GM13977 (cell line): ENCODE data around the gene SYNE1.

Experiments used
- DNase-seq: peaks from one replicate; pipeline ENCODE4 v3.0.0; 2012; ENCODE audit warnings: low spot score
- CTCF ChIP-seq: IDR thresholded peaks from 2 replicates; pipeline ENCODE4 v1.5.1; 2012; ENCODE audit warnings: mild to moderate bottlenecking, control low read depth; ENCODE audit not compliant: insufficient read depth; ENCODE audit errors: extremely low read depth, missing control alignments
- in situ Hi-C: fragments of 300-500 bp; cut with MboI; formaldehyde crosslinking; loops from one replicate; pipeline ENCODE4 v1.12.0; 2022; ENCODE audit warnings: low sequenced_read_pairs, low pct_unique_long_range_greater_than_20kb, mixed read lengths, inconsistent platforms; ENCODE audit not compliant: unreplicated experiment

Gene SYNE1

GRCh38 chr6:152386131-152386530 lies 251.0 kb downstream of the SYNE1 start:
- DNase-seq: no peak
- TF ChIP-seq CTCF: no peak
- in situ Hi-C loops: no loop called here

DNA sequence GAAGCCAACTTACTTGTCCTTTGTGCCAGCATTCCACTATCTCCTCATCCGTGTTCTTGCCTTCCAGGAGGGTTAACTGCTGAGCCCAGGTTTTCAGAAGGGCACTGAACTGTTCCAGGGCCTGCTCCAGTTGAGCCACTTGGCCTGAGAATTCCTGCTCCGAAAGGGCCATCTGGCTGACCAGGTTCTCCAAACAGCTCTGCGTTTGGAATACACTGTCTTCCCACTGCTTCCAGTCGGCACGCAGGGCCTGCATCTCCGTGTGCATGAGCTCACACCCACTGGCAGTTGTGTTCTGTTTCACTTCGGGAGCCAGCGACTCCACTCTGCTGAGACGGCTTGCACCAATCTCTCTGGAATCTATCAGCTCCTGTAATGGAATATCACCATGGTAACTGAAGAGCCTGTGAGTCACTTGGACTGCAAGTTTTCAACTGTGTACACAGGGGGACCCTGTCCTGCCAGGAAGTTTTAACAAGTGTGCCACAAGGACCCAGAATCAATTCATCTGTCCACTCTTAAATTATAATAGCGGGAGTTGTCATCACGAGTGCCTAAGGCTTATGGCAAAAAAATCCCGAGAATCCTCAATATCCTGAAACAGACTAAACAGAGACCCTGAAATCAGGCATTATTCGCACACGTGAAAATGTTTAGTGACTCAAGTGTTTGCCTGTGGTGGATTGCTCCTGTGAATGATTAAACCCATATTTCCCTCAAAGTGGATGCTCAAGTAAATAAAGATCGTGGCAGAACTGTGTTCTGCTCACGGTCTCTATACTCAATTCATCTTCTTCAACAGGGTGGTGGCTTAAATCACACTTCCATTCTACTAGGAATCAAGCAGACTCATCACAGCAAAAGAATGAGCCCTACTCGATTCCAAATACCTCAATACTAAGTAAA lies 255.9 kb downstream of the SYNE1 start:
- no peak for TF ChIP-seq CTCF
- no peak for DNase-seq
- in situ Hi-C loops: no loop called here

DNA sequence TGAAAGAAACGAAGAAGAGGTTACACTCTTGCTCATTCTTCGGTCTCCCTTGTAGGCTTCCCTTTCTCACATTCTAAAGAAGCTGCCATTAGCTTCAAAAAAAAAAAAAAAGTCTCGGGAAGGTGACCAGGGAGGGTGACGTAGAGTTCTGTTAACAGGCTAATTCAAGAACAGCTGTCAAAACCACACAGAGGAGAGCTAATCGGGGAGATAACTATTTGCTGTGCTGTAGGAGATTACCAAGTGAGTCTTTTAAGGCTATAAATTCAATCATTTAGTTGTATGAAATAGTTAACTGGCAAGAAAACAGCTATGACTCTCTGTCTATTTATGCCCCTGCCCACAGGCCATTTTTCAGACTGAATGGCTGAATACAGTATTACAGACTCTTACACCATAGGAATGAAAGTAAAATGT lies 256.8 kb downstream of the SYNE1 start:
- in situ Hi-C loops: no loop called here
- DNase-seq: no peak
- TF ChIP-seq CTCF: no peak

GRCh38 chr6:152379423-152379822 lies 257.7 kb downstream of the SYNE1 start:
- in situ Hi-C loops: no loop called here

DNA sequence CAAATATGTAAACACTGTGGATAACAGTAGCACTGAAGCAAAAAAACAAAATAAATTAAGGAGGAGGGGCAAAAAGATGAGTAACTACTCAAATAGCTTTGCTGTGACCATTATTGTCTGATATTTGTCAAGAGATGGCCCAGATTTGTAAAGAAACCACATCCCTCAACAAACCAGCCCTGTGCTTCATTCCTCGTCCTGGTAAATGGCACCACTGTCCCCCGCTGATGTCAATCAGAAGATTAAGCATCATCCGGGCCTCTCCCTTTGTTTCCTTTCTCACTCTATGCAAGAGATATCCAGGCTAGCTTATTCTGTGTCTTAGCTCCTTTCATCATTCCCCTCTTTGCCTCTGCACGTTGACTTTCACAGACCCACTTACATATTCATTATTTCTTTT lies 259.0 kb downstream of the SYNE1 start:
- in situ Hi-C loops: no loop called here
- DNase-seq: no peak
- TF ChIP-seq CTCF: no peak

More at GRCh38 chr6:152379423-152379822, 257.7 kb downstream of the SYNE1 start:
- TF ChIP-seq CTCF: no peak
- no peak for DNase-seq

DNA sequence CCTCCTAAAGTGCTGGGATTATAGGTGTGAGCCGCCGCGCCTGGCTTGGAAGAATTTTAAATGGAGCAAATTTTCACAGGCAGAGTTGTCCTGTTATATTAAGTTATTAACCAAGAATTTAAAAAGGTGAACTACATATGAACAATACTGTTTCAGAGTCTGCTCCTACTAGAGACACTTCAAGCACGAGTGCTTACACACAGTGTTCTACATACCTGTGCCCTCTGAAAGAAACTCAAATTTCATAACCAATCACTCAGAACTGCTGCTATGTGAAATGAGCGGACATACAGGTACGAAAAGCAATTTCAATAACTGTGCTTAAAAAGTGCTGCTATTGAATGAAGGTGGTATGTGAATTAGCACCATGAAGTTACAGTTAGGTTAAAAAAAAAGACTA lies 262.0 kb downstream of the SYNE1 start:
- no peak for TF ChIP-seq CTCF
- in situ Hi-C loops: no loop called here
- no peak for DNase-seq

- TF ChIP-seq CTCF: no peak
- no peak for DNase-seq
- in situ Hi-C loops: no loop called here
These were observed 264.2 kb downstream of the SYNE1 start for GRCh38 chr6:152372945-152373344.
